Mesenchymal stem cell (in vitro differentiated cells and primary cell): ENCODE results near the gene NEFH.

ENCODE experiments used
- DNase-seq: peaks from one replicate; pipeline ENCODE4 v3.0.0-alpha.2; 2013
- H2AFZ ChIP-seq: one replicate; pipeline ENCODE4 v1.6.1; 2013; ENCODE audit warnings: low read depth, mild to moderate bottlenecking, control low read depth, inconsistent platforms, low read length, moderate library complexity
- H2AK5ac ChIP-seq: 2 replicates; pipeline ENCODE4 v1.6.1; 2013; ENCODE audit warnings: low read length, moderate library complexity, mild to moderate bottlenecking, inconsistent platforms; ENCODE audit not compliant: severe bottlenecking
- H2BK120ac ChIP-seq: one replicate; pipeline ENCODE4 v1.6.1; 2013; ENCODE audit warnings: low read depth, mild to moderate bottlenecking, inconsistent platforms, low read length, moderate library complexity
- H2BK12ac ChIP-seq, 2 experiments: one replicate each; pipeline ENCODE4 v1.6.1; 2013; ENCODE audit warnings: inconsistent platforms in 2 of 2, low read length in 2 of 2, mild to moderate bottlenecking in 2 of 2, moderate library complexity in 2 of 2, control low read depth in 1 of 2
- H2BK15ac ChIP-seq: one replicate; pipeline ENCODE4 v1.6.1; 2013; ENCODE audit warnings: mild to moderate bottlenecking, low read depth, inconsistent platforms; ENCODE audit not compliant: poor library complexity, severe bottlenecking
- H2BK5ac ChIP-seq: 2 replicates; pipeline ENCODE4 v1.6.1; 2013; ENCODE audit warnings: low read depth, mild to moderate bottlenecking, low read length, control low read depth, inconsistent platforms; ENCODE audit not compliant: poor library complexity, severe bottlenecking
- H3K14ac ChIP-seq, 2 experiments: one replicate each; pipeline ENCODE4 v1.6.1; 2013; ENCODE audit warnings: inconsistent platforms in 2 of 2, low read length in 2 of 2, control low read depth in 1 of 2, mild to moderate bottlenecking in 1 of 2, moderate library complexity in 1 of 2
- H3K18ac ChIP-seq, 2 experiments: one replicate each; pipeline ENCODE4 v1.6.1; 2013; ENCODE audit warnings: inconsistent platforms in 2 of 2, low read length in 2 of 2, control low read depth in 1 of 2, low read depth in 1 of 2, mild to moderate bottlenecking in 1 of 2
- H3K23ac ChIP-seq, 2 experiments: one replicate each; pipeline ENCODE4 v1.6.1; 2013; ENCODE audit warnings: inconsistent platforms in 2 of 2, low read length in 2 of 2, mild to moderate bottlenecking in 2 of 2, moderate library complexity in 2 of 2, control low read depth in 1 of 2
- H3K27ac ChIP-seq: 2 replicates; pipeline ENCODE4 v1.5.1; 2013; ENCODE audit warnings: mild to moderate bottlenecking, moderate library complexity, low read length, control low read depth, inconsistent platforms; ENCODE audit not compliant: poor library complexity, severe bottlenecking
- H3K27me3 ChIP-seq, 2 experiments: 2 replicates each; pipeline versions ENCODE4 v1.6.1 to v1.7.0; 2013; ENCODE audit warnings: low read length in 2 of 2, mild to moderate bottlenecking in 2 of 2, moderate library complexity in 2 of 2, control low read depth in 1 of 2, inconsistent platforms in 1 of 2; ENCODE audit not compliant: control insufficient read depth in 1 of 2, insufficient read depth in 1 of 2
- H3K36me3 ChIP-seq, 2 experiments: 2 replicates each; pipeline versions ENCODE4 v1.6.1 to v1.7.0; 2013; ENCODE audit warnings: low read length in 2 of 2, control low read depth in 1 of 2, inconsistent platforms in 1 of 2, low read depth in 1 of 2, mild to moderate bottlenecking in 1 of 2; ENCODE audit not compliant: insufficient read depth in 2 of 2, control insufficient read depth in 1 of 2
- H3K4ac ChIP-seq, 2 experiments: one replicate each; pipeline ENCODE4 v1.6.1; 2013; ENCODE audit warnings: inconsistent platforms in 2 of 2, low read length in 2 of 2, mild to moderate bottlenecking in 2 of 2, moderate library complexity in 2 of 2, control low read depth in 1 of 2, low read depth in 1 of 2
- H3K4me1 ChIP-seq: 2 replicates; pipeline ENCODE4 v1.6.1; 2013; ENCODE audit warnings: low read depth, low read length, control low read depth; ENCODE audit not compliant: control insufficient read depth, insufficient read depth
- H3K4me2 ChIP-seq: 2 replicates; pipeline ENCODE4 v1.6.1; 2013; ENCODE audit warnings: low read length, mild to moderate bottlenecking, inconsistent platforms; ENCODE audit not compliant: poor library complexity, severe bottlenecking
- H3K4me3 ChIP-seq, 2 experiments: 2 replicates each; pipeline versions ENCODE4 v1.5.1 to v1.7.0; 2013; ENCODE audit warnings: low read length in 2 of 2, mild to moderate bottlenecking in 2 of 2, control low read depth in 1 of 2, low read depth in 1 of 2; ENCODE audit not compliant: insufficient read depth in 1 of 2
- H3K79me1 ChIP-seq: replicated peaks from 2 replicates; pipeline ENCODE4 v1.6.1; 2013; ENCODE audit warnings: mild to moderate bottlenecking, control low read depth, low read length, inconsistent platforms; ENCODE audit not compliant: poor library complexity, severe bottlenecking
- H3K9ac ChIP-seq: 2 replicates; pipeline ENCODE4 v1.7.0; 2013; ENCODE audit warnings: mild to moderate bottlenecking, low read length, moderate library complexity
- H3K9me3 ChIP-seq: 2 replicates; pipeline ENCODE4 v1.7.0; 2013; ENCODE audit warnings: mild to moderate bottlenecking, low read length; ENCODE audit not compliant: control insufficient read depth
- H4K8ac ChIP-seq: one replicate; pipeline ENCODE4 v1.6.1; 2013; ENCODE audit warnings: inconsistent platforms, mild to moderate bottlenecking, low read length, moderate library complexity
- H4K91ac ChIP-seq: one replicate; pipeline ENCODE4 v1.6.1; 2013; ENCODE audit warnings: mild to moderate bottlenecking, low read length, inconsistent platforms
- WGBS: methylation state at CpG from one replicate; pipeline ENCODE4 v1.1.7; 2013; ENCODE audit warnings: mixed read lengths; 5-methylcytosine and 5-hydroxymethylcytosine counted together

Gene NEFH

GRCh38 chr22:29443452-29443851, 36.6 kb upstream of the NEFH start:
- no peak overlapping the region for H2BK15ac ChIP-seq
- WGBS: 64% methylated on average over 1 of the region's 6 CpGs
- no peak overlapping the region for H4K91ac ChIP-seq

GRCh38 chr22:29443861-29444792, 35.9 kb upstream of the NEFH start:
- peaks cover 9 to 27% of the 10 kb centered on the region in 2 experiments for H3K27me3 ChIP-seq
- H3K4me2 ChIP-seq: no peak overlapping the region
- no peak overlapping the region for H2BK120ac ChIP-seq
- no peak overlapping the region for H3K4me3 ChIP-seq
- peaks cover 5% of the 10 kb centered on the region for H3K4me1 ChIP-seq
- no peak overlapping the region for H4K8ac ChIP-seq
- no peak overlapping the region for H2BK15ac ChIP-seq
- no peaks in the 10 kb centered on the region for H3K9me3 ChIP-seq
- no peaks in the 10 kb centered on the region for H3K36me3 ChIP-seq
- H2AFZ ChIP-seq: no peak overlapping the region
- H2BK5ac ChIP-seq: no peak overlapping the region
- DNase-seq: no peak
- H3K9ac ChIP-seq: no peak overlapping the region
- WGBS: 65% methylated on average over 14 of the region's 14 CpGs
- H3K27ac ChIP-seq: no peak overlapping the region
- H3K79me1 ChIP-seq: no peaks in the 10 kb centered on the region
- H2AK5ac ChIP-seq: no peak overlapping the region
- H3K18ac ChIP-seq: no peak overlapping the region
- no peak overlapping the region for H3K14ac ChIP-seq
- no peak overlapping the region for H3K23ac ChIP-seq
- no peak overlapping the region for H2BK12ac ChIP-seq
- no peak overlapping the region for H3K4ac ChIP-seq
- no peak overlapping the region for H4K91ac ChIP-seq

More at GRCh38 chr22:29443452-29443851, 36.6 kb upstream of the NEFH start:
- H2BK5ac ChIP-seq: no peak overlapping the region
- no peak overlapping the region for H3K14ac ChIP-seq
- no peak overlapping the region for H2AFZ ChIP-seq
- no peaks in the 10 kb centered on the region for H3K36me3 ChIP-seq
- peaks cover 5% of the 10 kb centered on the region for H3K4me1 ChIP-seq
- H2AK5ac ChIP-seq: no peak overlapping the region
- H3K18ac ChIP-seq: no peak overlapping the region
- H4K8ac ChIP-seq: no peak overlapping the region
- DNase-seq: no peak
- no peak overlapping the region for H3K4ac ChIP-seq
- no peak overlapping the region for H2BK120ac ChIP-seq
- H3K4me3 ChIP-seq: no peak overlapping the region
- H3K9ac ChIP-seq: no peak overlapping the region
- H3K23ac ChIP-seq: no peak overlapping the region
- no peaks in the 10 kb centered on the region for H3K9me3 ChIP-seq
- peaks cover 6 to 27% of the 10 kb centered on the region in 2 experiments for H3K27me3 ChIP-seq
- H3K79me1 ChIP-seq: no peaks in the 10 kb centered on the region
- no peak overlapping the region for H3K27ac ChIP-seq
- no peak overlapping the region for H3K4me2 ChIP-seq
- no peak overlapping the region for H2BK12ac ChIP-seq

- Histone ChIP-seq H4K91ac (no peak overlapping the region), H3K23ac (no peak overlapping the region), H3K4me3 (no peak overlapping the region), H2AK5ac (no peak overlapping the region), H3K4me2 (no peak overlapping the region), H2BK5ac (no peak overlapping the region), H3K4ac (no peak overlapping the region), H3K27ac (no peak overlapping the region), H3K18ac (no peak overlapping the region), H2BK120ac (no peak overlapping the region), H3K9ac (no peak overlapping the region), H2AFZ (no peak overlapping the region), H4K8ac (no peak overlapping the region), H3K36me3 (no peaks in the 10 kb centered on the region), H3K9me3 (no peaks in the 10 kb centered on the region), H3K4me1 (peaks cover 5% of the 10 kb centered on the region), H3K14ac (no peak overlapping the region), H3K27me3 (peaks cover 9 to 27% of the 10 kb centered on the region in 2 experiments), H2BK15ac (no peak overlapping the region), H2BK12ac (no peak overlapping the region), H3K79me1 (no peaks in the 10 kb centered on the region)
- DNase-seq: no peak
- 76% methylated on average over 3 of the region's 4 CpGs for WGBS
Observed at GRCh38 chr22:29445508-29445907, 34.5 kb upstream of the NEFH start.

- Histone ChIP-seq H3K9ac (no peak overlapping the region), H3K4me3 (no peak overlapping the region), H4K8ac (no peak overlapping the region), H3K27me3 (peaks cover 9 to 26% of the 10 kb centered on the region in 2 experiments), H3K4me1 (peaks cover 5% of the 10 kb centered on the region), H3K79me1 (no peaks in the 10 kb centered on the region), H3K36me3 (no peaks in the 10 kb centered on the region), H4K91ac (no peak overlapping the region), H3K27ac (no peak overlapping the region), H2AK5ac (no peak overlapping the region), H2AFZ (no peak overlapping the region), H2BK120ac (no peak overlapping the region), H3K23ac (no peak overlapping the region), H3K18ac (no peak overlapping the region), H3K9me3 (no peaks in the 10 kb centered on the region), H2BK12ac (no peak overlapping the region), H2BK15ac (no peak overlapping the region), H3K4ac (no peak overlapping the region), H2BK5ac (no peak overlapping the region), H3K14ac (no peak overlapping the region), H3K4me2 (no peak overlapping the region)
- DNase-seq: no peak
- 87% methylated on average over 4 of the region's 5 CpGs for WGBS
Observed at GRCh38 chr22:29447906-29448305, 32.1 kb upstream of the NEFH start.
